ENCODE results near the gene SLC25A29.

DNA sequence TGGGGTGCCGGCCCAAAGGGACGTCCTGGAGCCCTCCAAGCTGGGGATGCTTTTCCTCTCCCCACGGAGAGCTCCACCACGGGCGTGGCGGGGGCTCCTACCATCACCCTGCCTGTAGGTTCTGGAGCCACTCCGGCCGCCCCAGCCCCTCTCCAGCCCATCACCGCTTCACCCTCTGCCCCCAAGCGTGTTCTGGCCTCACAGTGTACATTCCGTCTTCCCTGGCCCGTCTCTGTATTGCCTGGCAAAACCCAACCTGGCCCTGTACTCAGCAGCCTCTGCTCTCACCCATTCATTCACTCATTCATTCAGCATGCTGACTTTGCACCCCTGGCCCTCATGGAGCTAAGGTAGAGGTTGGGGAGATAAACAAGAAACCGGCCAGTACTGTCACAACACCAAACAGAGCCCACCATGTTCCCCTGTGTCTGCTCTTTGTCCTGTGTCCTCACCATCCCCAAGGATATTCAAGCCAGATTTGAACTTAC lies 20.3 kb downstream of the SLC25A29 start:
- TF ChIP-seq CTCF (conservative IDR thresholded peaks at IDR 0.05; ENCODE audit: low read length) (no peak), EZH2phosphoT487 (IDR thresholded peaks at IDR 0.05; ENCODE audit: borderline replicate concordance) (no peak)

Measured in Loucy (cell line).